ENCODE measurements around the gene AGO3.

AGO3 gene

GRCh38 chr1:36096500-36097432 is 165.9 kb downstream of the AGO3 start:
- DNase-seq (ENCODE audit: low read depth in 2 of 2): no peak

GRCh38 chr1:36097693-36098585 is 167.0 kb downstream of the AGO3 start:
- DNase-seq (ENCODE audit: low read depth in 2 of 2): no peak

GRCh38 chr1:36098650-36099365 is 167.9 kb downstream of the AGO3 start:
- no peak for DNase-seq (ENCODE audit: low read depth in 2 of 2)

GRCh38 chr1:36099681-36100341 is 168.9 kb downstream of the AGO3 start:
- peak; percentile 43 to 46 for DNase-seq (ENCODE audit: low read depth in 2 of 2)

- DNase-seq (ENCODE audit: low read depth in 2 of 2): no peak
Observed at GRCh38 chr1:36100376-36100775, 169.5 kb downstream of the AGO3 start.

- no peak for DNase-seq (ENCODE audit: low read depth in 2 of 2)
Observed at GRCh38 chr1:36101546-36101945, 170.6 kb downstream of the AGO3 start.

GRCh38 chr1:36106269-36106668 is 175.4 kb downstream of the AGO3 start:
- no peak for DNase-seq (ENCODE audit: low read depth in 2 of 2)

GRCh38 chr1:36107394-36107793 is 176.5 kb downstream of the AGO3 start:
- DNase-seq (ENCODE audit: low read depth in 2 of 2): no peak

GRCh38 chr1:36108314-36108713 is 177.4 kb downstream of the AGO3 start:
- no peak for DNase-seq (ENCODE audit: low read depth in 2 of 2)

- no peak for DNase-seq (ENCODE audit: low read depth in 2 of 2)
Observed at GRCh38 chr1:36109041-36109679, 178.3 kb downstream of the AGO3 start.

GRCh38 chr1:36111151-36111550 is 180.2 kb downstream of the AGO3 start:
- no peak for DNase-seq (ENCODE audit: low read depth in 2 of 2)

GRCh38 chr1:36112823-36113222 is 181.9 kb downstream of the AGO3 start:
- DNase-seq (ENCODE audit: low read depth in 2 of 2): no peak

GRCh38 chr1:36114371-36114770 is 183.5 kb downstream of the AGO3 start:
- no peak for DNase-seq (ENCODE audit: low read depth in 2 of 2)

GRCh38 chr1:36115200-36115669 is 184.3 kb downstream of the AGO3 start:
- no peak for DNase-seq (ENCODE audit: low read depth in 2 of 2)

- no peak for DNase-seq (ENCODE audit: low read depth in 2 of 2)
Observed at GRCh38 chr1:36115931-36116330, 185.0 kb downstream of the AGO3 start.

GRCh38 chr1:36116901-36117300 is 186.0 kb downstream of the AGO3 start:
- no peak for DNase-seq (ENCODE audit: low read depth in 2 of 2)

- DNase-seq (ENCODE audit: low read depth in 2 of 2): no peak
Observed at GRCh38 chr1:36118447-36119204, 187.7 kb downstream of the AGO3 start.

- DNase-seq (ENCODE audit: low read depth in 2 of 2): no peak
Observed at GRCh38 chr1:36119456-36119855, 188.6 kb downstream of the AGO3 start.
